ENCODE data around the gene ACSL1. TPM values are rescaled to one million over a fixed set of nuclear protein-coding genes. Genes with fewer than 3 reads are reported as not detected.

ACSL1 gene
- total RNA-seq, 1 donor from 2014 or later = 316 TPM

GRCh38 chr4:184757810-184758209, 68.0 kb downstream of the ACSL1 start:
- DNase-seq = no peak
- no peaks in the 10 kb centered on the region for H3K9me3 ChIP-seq (replicated peaks)
- peak overlapping the region; percentile 82 for H3K27ac ChIP-seq (replicated peaks)
- H3K4me3 ChIP-seq = peak overlapping the region; percentile 22
- H3K36me3 ChIP-seq = peaks cover 72% of the 10 kb centered on the region
- H3K27me3 ChIP-seq (ENCODE audit: low read depth) = no peaks in the 10 kb centered on the region
- TF ChIP-seq, protein P1, sequence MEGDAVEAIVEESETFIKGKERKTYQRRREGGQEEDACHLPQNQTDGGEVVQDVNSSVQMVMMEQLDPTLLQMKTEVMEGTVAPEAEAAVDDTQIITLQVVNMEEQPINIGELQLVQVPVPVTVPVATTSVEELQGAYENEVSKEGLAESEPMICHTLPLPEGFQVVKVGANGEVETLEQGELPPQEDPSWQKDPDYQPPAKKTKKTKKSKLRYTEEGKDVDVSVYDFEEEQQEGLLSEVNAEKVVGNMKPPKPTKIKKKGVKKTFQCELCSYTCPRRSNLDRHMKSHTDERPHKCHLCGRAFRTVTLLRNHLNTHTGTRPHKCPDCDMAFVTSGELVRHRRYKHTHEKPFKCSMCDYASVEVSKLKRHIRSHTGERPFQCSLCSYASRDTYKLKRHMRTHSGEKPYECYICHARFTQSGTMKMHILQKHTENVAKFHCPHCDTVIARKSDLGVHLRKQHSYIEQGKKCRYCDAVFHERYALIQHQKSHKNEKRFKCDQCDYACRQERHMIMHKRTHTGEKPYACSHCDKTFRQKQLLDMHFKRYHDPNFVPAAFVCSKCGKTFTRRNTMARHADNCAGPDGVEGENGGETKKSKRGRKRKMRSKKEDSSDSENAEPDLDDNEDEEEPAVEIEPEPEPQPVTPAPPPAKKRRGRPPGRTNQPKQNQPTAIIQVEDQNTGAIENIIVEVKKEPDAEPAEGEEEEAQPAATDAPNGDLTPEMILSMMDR (IDR thresholded peaks at IDR 0.05; ENCODE audit: borderline replicate concordance) = no peak
- intact Hi-C loops (cut with micrococcal nuclease) = no loop called here
- peaks cover 41% of the 10 kb centered on the region for H3K4me1 ChIP-seq

GRCh38 chr4:184756399-184756798, 69.4 kb downstream of the ACSL1 start:
- Histone ChIP-seq H3K27me3 (ENCODE audit: low read depth) (no peaks in the 10 kb centered on the region), H3K36me3 (peaks cover 58% of the 10 kb centered on the region), H3K27ac (replicated peaks) (peak overlapping the region; percentile 82), H3K4me1 (peaks cover 55% of the 10 kb centered on the region), H3K9me3 (replicated peaks) (no peaks in the 10 kb centered on the region), H3K4me3 (peak overlapping the region; percentile 22)
- no peak for DNase-seq
- intact Hi-C loops (cut with micrococcal nuclease) = no loop called here
- TF ChIP-seq, protein P1 (IDR thresholded peaks at IDR 0.05; ENCODE audit: borderline replicate concordance) = no peak

GRCh38 chr4:184755278-184755677, 70.5 kb downstream of the ACSL1 start:
- peak overlapping the region; percentile 82 for H3K27ac ChIP-seq (replicated peaks)
- no peak for DNase-seq
- H3K9me3 ChIP-seq (replicated peaks) = no peaks in the 10 kb centered on the region
- peaks cover 47% of the 10 kb centered on the region for H3K36me3 ChIP-seq
- intact Hi-C loops (cut with micrococcal nuclease) = no loop called here
- peaks cover 67% of the 10 kb centered on the region for H3K4me1 ChIP-seq
- no peak overlapping the region for H3K4me3 ChIP-seq
- TF ChIP-seq, protein P1 (IDR thresholded peaks at IDR 0.05; ENCODE audit: borderline replicate concordance) = no peak
- no peaks in the 10 kb centered on the region for H3K27me3 ChIP-seq (ENCODE audit: low read depth)

GRCh38 chr4:184752496-184753275, 73.1 kb downstream of the ACSL1 start:
- peaks cover 79% of the 10 kb centered on the region for H3K4me1 ChIP-seq
- no peak overlapping the region for H3K4me3 ChIP-seq
- no peaks in the 10 kb centered on the region for H3K9me3 ChIP-seq (replicated peaks)
- H3K36me3 ChIP-seq = peaks cover 30% of the 10 kb centered on the region
- intact Hi-C loops (cut with micrococcal nuclease) = no loop called here
- no peaks in the 10 kb centered on the region for H3K27me3 ChIP-seq (ENCODE audit: low read depth)
- no peak for DNase-seq
- TF ChIP-seq, protein P1 (IDR thresholded peaks at IDR 0.05; ENCODE audit: borderline replicate concordance) = no peak
- H3K27ac ChIP-seq (replicated peaks) = peak overlapping the region; percentile 62

DNA sequence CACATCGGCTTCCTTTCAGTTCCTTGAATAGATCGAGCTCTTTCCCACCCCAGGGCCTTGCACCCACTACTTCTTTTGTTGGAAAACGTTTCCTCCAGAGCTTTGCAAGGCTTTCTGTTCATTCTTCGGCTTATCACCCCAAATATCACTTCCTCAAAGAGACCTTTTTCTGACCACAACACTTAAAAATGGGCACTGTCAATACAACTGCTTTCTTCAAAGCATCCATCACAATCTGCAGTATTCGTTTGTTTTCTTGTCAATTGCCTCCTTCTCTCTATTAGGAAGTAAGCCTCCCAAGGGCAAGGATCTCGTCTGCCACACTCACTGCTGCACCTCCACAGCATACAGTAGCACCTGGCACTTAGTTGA, 74.2 kb downstream of the ACSL1 start:
- Histone ChIP-seq H3K4me1 (peaks cover 79% of the 10 kb centered on the region), H3K36me3 (peaks cover 19% of the 10 kb centered on the region), H3K9me3 (replicated peaks) (no peaks in the 10 kb centered on the region), H3K4me3 (no peak overlapping the region), H3K27ac (replicated peaks) (peak overlapping the region; percentile 62), H3K27me3 (ENCODE audit: low read depth) (no peaks in the 10 kb centered on the region)
- TF ChIP-seq, protein P1 (IDR thresholded peaks at IDR 0.05; ENCODE audit: borderline replicate concordance) = no peak
- no peak for DNase-seq
- intact Hi-C loops (cut with micrococcal nuclease) = no loop called here
